ENCODE results near the gene TP73.

GRCh38 chr1:3660704-3661103 is 8.4 kb downstream of the TP73 start:
- TF ChIP-seq TCF4 (CRISPR knock-in tag; IDR thresholded peaks at IDR 0.05; ENCODE audit: borderline replicate concordance) (no peak), ZNF8 (CRISPR knock-in tag; IDR thresholded peaks at IDR 0.05) (no peak), PATZ1 (CRISPR knock-in tag; IDR thresholded peaks at IDR 0.05; ENCODE audit: borderline replicate concordance) (no peak), CREB5 (CRISPR knock-in tag; IDR thresholded peaks at IDR 0.05; ENCODE audit: low read depth) (no peak), ZNF565 (CRISPR knock-in tag; conservative IDR thresholded peaks at IDR 0.05; ENCODE audit: low read depth) (no peak), RARB (CRISPR knock-in tag; IDR thresholded peaks at IDR 0.05) (no peak), ZFP30 (CRISPR knock-in tag; IDR thresholded peaks at IDR 0.05) (no peak), ISL1 (CRISPR knock-in tag; IDR thresholded peaks at IDR 0.05) (no peak), PPARA (CRISPR knock-in tag; IDR thresholded peaks at IDR 0.05; ENCODE audit: borderline replicate concordance) (no peak), ARNTL (CRISPR knock-in tag; IDR thresholded peaks at IDR 0.05; ENCODE audit: borderline replicate concordance, low read depth) (no peak)

Measured in SK-N-SH treated with all-trans-retinoic acid at 6 μM for 48 hours (cell line).